NOMO-1 treated with DMSO at 0.1 percent for 48 hours (cell line): ENCODE results near the gene NDUFA6.
"Not testable (repeated sequence)": the region's sequence is repeated elsewhere in the genome, so short reads cannot be mapped to it uniquely, and the experiment has no call there.

Experiments used
- DNase-seq: peaks from one replicate; lab custom pipeline; 2025; ENCODE audit not compliant: unreplicated experiment; lab: John Stamatoyannopoulos, UW

NDUFA6 gene

GRCh38 chr22:42114721-42115120 is 24.1 kb upstream of the NDUFA6 start:
- DNase-seq, result no peak

- DNase-seq, result not testable (repeated sequence)
Observed at GRCh38 chr22:42112793-42113192, 22.2 kb upstream of the NDUFA6 start.

- DNase-seq, result no peak
Observed at GRCh38 chr22:42111798-42112197, 21.2 kb upstream of the NDUFA6 start.

- DNase-seq, result no peak
Observed at GRCh38 chr22:42108848-42109247, 18.3 kb upstream of the NDUFA6 start.

GRCh38 chr22:42104332-42104860 is 13.8 kb upstream of the NDUFA6 start:
- not testable (repeated sequence) for DNase-seq

GRCh38 chr22:42101199-42101598 is 10.6 kb upstream of the NDUFA6 start:
- no peak for DNase-seq

GRCh38 chr22:42091455-42091782 is 847 bp upstream of the NDUFA6 start:
- DNase-seq, result no peak

GRCh38 chr22:42086051-42086450 is 4.5 kb downstream of the NDUFA6 start:
- DNase-seq, result no peak

GRCh38 chr22:42084874-42085273 is 5.7 kb downstream of the NDUFA6 start:
- DNase-seq, result no peak

GRCh38 chr22:42083119-42083518 is 7.5 kb downstream of the NDUFA6 start:
- no peak for DNase-seq

- DNase-seq, result peak; percentile 22
Observed at GRCh38 chr22:42080287-42080686, 10.3 kb downstream of the NDUFA6 start.

GRCh38 chr22:42079319-42080251 is 11.0 kb downstream of the NDUFA6 start, which contains the start of gene SMDT1:
SMDT1 (plus strand) TSS chr22:42079700; CDS start chr22:42079769, 69 bp downstream.
- peak; percentile 96 for DNase-seq

GRCh38 chr22:42078469-42079318 is 11.9 kb downstream of the NDUFA6 start:
- no peak for DNase-seq

- no peak for DNase-seq
Observed at GRCh38 chr22:42077486-42078125, 13.0 kb downstream of the NDUFA6 start.

GRCh38 chr22:42076764-42077485 is 13.6 kb downstream of the NDUFA6 start:
- DNase-seq, result no peak

GRCh38 chr22:42074846-42075676 is 15.5 kb downstream of the NDUFA6 start:
- DNase-seq, result no peak

- DNase-seq, result peak; percentile 43
Observed at GRCh38 chr22:42074132-42074811, 16.3 kb downstream of the NDUFA6 start, which contains the start of gene PHETA2. PHETA2 (plus strand) TSS chr22:42074248; CDS start chr22:42077294, 3,046 bp downstream.

- no peak for DNase-seq
Observed at GRCh38 chr22:42073621-42074041, 16.9 kb downstream of the NDUFA6 start.
